NCI-H748 (cell line): ENCODE measurements around the gene RECQL.
"Not testable (repeated sequence)": the region's sequence is repeated elsewhere in the genome, so short reads cannot be mapped to it uniquely, and the experiment has no call there.

Experiments used
- DNase-seq: peaks from one replicate; lab custom pipeline; 2025; ENCODE audit not compliant: unreplicated experiment; lab: John Stamatoyannopoulos, UW

Gene RECQL

DNA sequence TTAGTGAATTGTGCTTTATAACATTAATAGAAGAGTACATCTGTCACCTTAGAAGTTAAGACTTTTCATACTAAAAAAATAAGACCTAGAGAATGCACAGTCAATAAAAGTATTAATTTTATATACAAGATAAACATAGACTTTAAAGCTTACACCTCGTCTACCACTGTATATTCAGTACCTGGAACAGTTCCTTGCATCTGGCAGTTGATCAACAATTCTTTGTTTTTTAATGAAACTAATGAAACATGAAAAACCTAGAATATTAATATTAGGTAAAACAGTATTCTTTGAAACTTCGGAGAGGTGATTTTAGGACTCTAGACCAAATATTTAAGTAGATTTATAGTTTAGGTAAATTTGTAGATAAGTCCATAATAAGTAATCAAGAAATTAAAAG, 4.5 kb upstream of the RECQL start:
- DNase-seq = no peak

DNA sequence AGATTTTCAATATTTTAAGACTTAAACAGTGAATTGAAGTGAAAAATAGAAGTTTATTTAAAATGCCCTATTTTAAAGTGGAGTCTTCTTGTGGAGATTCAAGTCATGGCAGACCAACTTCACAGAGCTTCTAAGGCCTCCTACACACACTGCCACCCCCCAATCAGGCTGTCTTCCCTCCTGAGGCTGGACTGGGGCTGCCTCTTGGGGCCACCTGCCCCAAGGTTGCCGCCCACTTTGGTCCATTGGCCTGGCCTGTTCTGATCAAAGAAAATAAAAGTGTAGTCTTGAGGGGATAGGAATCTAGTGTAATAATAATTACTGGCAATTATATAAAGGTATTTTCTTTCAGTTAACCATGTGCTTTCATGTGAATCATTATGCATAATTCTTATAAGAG, 1.4 kb upstream of the RECQL start:
- DNase-seq = no peak

DNA sequence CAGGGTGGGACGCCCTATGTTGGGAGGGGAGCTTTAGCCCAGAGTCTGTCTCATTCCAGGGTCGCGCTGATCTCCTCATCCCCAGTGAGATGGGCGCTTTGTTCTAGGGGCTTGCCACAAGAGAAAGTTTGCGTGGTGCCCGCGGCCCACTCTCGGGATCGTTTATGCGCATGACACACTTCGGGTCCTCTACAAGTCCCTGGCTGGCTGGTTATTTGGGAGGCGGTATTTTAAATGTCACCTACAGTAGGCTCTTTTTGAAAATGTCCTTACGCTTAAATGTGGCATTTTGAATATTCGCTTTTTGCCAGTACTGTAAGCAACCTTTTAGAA, 695 bp upstream of the RECQL start:
- DNase-seq = peak; percentile 56

DNA sequence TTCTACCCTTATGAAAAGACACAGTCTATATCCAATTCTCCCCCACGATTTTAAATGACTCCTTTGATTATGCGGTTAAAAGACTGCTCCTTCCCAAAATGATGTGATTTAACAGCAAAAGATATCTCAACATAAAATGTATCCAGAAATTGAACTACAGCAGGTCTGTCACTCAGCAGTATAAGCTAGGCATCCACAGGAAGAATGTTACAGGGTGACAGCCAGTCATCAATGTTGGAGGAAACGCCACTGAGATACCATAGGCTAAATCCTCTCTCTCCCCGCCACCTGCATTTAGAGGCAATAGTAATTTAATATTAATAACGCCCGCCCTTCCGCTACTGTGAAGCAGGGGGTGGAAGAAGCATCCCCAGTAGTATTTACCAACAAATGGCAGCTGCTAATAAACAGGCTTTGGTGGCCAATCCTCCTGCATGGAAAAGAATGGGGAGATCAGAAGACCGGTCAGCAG, 613 bp downstream of the RECQL start:
- no peak for DNase-seq

DNA sequence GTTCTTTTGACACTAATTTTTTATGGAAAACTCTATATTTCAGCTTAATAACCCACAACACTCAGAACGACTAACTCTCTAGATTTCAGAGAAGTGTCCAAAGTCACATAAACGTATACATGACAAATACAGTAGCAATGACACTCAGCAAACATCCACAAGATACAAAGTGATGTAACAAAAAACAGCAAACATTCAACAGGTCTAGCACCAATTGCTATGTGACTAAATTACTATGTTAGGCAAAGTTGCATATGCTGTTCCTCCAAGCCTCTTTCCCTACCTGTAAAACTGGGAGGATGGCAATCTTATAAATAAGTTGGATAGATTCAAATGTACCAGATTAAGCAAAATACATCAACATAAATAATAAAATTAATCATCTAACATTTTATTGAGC, 1.7 kb downstream of the RECQL start:
- no peak for DNase-seq

DNA sequence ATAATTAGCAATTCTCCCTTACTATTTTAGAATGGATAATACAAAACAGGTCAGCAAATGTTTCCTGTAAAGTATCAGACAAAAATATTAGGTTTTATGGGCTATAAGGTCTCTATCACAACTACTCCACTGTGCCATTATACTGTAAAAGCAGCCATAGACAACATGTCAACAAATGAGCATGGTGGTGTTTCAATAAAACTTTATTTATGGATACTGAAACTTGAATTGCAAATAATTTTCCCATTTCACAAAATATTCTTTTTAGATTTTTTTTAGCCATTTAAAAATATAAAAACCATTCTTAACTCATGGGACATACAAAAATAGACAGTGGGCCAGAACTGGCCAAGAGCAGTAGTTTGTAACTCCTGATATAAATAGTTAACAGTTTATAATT, 15.4 kb downstream of the RECQL start:
- DNase-seq = no peak

DNA sequence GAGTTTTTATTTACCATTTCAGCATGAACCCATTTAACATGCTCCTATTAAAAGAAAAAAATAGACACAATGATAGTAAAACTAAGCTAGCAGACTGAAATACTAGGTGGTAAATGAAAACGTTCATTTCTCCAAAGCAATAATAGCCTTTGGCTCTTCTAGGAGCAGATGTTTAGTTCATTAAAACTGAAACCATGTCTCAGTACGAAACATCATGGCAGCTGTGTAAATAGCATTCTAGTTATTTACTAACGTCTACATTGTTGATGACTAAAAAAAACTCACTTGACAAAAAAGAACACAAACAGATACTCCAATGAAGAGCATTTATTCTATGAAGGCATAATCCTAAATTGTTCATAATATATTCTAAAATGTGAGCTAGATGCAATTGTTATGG, 17.9 kb downstream of the RECQL start:
- DNase-seq = peak; percentile 85

DNA sequence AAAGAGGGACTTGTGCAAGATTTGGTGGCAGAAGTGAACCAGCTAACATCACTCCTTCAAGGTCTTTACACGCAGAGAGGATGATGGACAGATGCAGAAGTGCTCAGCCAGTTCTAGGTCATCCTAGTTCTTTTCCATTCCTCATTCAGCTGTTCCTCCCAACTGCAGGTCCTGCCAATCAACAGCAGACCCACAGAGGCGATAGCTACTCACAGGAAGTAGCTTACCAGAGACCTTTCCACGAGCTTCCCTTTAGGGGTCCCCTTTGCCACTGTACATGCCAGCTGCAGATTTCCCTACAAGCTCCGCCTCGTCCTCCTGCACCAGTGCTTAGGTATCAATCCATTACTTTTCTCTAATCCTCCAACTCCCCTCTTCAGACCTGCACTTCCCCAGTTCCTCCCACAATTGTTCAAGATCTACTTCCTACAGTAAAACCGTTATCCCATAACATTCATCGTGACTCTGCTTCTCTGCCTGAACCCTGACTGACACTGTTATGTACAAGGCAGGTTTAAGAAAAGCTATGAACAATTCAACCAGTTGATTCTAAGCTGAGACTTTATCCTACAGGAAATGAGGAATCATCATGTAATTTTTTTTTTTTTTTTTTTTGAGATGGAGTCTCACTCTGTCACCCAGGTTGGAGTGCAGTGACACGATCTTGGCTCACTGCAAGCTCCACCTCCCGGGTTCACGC, 22.5 kb downstream of the RECQL start:
- no peak for DNase-seq

DNA sequence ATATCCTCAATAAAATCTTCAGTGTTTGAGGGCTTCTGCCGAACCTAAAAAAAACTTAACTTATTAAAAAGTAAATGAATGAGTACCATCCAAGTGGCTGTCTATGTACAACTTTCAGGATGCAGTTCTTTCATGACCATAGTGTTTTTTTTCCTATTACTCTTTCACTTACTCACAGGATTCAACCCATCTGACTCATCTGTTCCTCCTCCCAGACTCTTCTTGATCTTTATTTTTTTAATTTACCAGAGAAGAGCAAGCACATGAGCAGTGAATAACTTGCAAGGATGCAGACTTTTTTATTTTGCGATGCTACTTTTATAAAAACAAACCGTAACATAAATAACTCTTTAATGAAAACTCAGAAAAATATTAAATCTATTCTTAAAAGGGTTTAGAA, 24.5 kb downstream of the RECQL start:
- DNase-seq = no peak

DNA sequence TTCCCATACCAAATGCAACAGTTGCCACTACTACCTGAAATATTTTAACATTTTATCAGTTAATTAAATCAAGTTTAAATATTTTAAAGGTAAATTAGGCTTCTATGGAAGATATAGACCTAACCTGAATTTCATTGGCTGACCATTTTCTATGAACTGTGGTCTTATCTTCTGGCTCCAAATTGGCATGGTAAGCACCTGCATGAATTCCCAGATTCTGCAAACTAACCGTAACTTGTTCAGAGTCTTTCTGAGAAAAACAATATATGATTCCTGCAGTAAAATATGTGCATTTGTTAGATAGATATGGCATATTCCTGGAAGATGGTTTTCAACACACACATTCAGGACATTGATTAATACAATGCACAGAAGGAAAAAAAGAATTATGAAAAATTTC, 25.9 kb downstream of the RECQL start:
- no peak for DNase-seq

DNA sequence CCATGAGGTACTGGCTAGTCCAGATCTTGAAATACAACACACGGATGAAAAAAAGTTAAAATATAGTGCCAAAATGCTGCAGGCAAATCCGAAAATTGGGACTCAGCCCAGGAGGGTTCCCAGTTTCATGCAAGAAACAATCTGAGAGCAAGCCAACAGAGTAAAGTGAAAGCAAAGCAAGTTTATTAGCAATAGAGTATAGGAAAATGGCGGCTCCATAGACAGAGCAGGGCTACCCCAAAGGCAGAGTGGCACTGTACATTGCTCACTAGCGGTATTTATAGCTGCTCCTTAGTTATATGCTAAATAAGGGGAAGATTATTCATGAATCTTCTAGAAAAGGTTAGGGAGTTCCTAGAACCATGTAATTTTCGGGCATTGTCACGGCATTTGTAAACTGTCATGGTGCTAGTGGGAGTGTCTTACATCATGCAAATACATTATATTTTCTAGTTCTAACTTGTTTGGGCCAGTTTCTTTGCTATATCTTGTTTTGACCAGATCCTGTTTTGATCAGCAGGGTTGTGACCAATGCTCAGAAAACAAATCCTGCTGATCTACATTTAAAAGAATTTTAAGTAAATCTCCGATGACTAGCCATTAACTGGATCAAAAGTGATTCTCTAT, 29.1 kb downstream of the RECQL start:
- DNase-seq = no peak

DNA sequence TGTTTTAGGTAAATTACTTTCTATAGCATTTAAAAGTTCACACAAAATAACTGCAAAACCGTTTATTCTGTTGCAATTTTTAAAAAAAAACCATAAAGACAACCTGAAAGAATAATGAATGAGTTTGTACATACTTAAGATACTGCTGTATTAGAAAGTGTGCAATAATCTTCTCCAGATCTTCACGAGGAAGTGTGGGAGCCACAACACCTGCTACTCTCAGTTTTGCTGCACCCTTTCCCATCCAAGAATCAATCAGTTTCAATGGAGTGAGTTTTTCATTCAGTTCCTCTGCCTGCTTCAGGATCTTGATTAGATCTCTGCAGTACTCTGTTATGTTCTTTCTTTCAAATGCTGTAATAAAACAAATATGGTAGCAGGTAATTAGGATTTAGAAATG, 30.1 kb downstream of the RECQL start:
- no peak for DNase-seq

DNA sequence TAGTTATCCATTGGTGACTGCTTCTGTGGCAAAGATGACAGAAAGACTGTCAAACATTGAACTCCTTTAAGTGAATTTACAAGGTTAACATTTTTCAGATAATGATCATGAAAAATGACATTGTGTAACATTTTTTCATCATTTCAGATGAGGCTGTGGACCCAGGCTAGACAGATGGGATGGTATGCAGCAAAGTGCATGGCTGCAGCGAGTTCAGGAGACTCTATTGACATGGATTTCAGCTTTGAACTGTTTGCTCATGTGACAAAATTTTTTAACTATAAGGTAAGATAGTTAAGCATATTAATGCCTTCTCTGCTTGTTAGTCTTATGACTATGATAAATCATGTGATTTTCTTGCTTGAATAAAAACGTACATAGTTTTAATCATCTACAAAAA, 34.1 kb downstream of the RECQL start:
- DNase-seq = not testable (repeated sequence)

DNA sequence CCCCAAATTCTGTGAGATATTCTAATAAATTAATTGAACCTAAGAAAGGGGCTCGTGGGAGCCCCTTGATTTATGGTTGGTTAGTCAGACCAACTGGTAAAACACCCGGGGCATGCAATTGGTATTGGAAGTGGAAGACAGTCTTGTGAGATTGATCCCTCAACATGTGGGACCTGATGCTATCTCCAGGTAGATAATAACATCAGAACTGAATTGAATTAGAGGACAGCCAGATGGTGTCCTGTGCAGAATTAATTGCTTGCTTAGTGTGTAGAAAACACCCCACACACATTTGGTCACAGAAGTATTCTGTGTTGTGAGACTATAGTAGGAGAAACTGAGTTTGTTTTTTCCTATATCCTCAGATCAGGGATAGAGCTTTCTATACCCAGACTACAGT, 42.0 kb downstream of the RECQL start:
- no peak for DNase-seq

DNA sequence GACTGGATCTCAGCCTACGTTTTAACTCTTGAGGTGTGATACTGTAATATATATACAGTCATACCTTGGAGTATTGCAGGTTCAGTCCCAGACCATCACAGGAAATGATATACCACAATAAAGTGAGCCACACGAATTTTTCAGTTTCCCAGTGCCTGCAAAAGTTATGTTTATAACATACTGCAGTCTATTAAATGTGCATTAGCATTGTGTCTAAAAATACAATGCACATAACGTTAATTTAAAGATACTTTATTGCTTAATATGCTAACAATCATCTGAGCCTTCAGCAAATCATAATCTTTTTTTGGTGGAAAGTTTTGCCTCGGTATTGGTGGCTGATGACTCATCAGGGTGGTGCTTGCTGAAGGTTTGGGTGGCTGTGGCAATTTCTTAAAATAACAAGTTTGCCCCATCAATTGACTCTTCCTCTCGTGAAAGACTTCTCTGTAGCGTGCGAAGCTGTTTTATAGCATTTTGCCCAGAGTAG, 45.1 kb downstream of the RECQL start:
- no peak for DNase-seq

DNA sequence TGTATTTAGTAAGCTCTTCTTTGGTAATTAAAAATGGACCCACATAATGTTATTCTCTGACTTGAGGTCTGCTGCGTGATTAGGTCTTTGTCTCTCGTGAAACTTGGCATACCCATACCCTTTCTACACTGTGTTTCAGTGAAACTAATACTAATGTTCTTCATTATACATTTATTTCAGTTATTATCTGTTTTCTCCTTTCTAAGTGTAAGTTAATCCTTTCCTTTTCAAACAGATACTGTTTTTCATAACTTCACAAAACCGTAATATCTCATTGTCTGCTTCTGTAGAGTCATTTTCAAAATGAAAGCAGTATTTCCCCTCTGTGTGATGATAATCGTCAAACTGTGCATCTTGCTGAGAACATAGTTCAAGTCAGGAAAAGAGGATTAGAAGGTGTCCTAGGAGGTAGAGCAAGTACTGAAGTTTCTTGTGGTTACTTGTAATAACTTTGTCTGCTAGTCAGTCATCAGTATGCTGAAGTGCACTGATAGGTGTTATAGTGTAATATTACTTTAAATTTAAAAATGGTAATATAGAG, 48.1 kb downstream of the RECQL start:
- no peak for DNase-seq

DNA sequence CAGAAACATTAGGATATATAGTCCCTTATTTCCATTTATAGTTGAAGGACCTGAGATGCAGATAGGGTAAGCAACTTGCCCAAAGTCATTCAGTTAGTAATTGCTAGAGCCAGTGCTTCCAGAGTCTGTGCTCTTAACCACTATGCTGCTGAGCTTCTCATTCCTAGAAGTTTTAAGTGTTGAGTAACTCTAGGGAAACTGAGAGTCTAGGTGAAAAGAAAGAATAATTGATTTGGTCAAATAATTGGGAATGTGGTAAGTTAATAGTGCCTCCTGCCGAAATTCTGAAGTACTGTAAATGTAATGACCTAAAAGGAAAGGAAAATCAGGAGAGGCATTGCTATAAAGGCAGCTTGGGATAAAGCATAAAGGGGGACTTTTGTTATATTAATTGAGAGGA, 49.9 kb downstream of the RECQL start:
- no peak for DNase-seq

DNA sequence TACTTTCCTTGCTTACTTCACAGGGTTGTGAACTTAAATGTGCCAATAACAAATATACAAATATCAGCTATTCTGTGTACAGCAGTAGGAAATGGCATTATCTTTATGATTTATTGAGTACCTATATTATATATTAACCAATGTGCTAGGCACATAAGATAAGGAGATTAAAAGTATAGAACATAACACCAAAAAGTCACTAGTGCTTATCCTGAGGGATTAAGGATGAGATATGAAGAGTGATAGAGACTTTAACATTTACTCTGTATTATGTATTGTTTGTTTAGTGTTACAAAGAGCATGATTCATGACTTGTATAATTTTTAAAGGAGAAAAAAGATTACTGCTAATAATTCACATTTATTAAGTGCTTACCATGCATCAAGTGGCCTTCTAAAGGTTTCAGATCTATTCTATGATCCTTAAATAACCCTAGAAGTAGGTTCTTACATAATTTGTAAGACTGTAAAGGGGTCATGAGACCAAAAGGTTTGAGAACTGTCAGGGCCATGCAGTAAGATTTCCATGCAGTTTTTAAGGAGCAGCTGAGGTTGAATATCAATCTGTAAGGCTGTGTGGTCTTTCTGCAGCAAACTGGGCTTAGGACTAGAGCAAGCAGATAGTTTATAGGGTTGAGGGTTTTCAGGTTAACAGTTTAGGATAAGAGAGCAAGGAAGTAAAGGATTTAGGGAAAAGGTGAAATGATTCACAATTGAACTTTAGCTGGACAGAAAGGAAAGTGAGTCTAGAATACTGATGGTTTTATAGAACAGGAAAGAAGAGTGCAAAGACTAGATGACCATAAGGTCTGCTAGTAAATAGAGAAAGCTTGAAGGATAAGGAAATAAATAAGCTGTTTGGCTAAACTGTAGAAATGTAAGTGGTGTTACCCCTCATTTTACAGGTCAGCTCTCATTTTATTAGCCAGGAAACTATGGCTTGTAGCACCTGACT, 57.0 kb downstream of the RECQL start:
- DNase-seq = no peak

DNA sequence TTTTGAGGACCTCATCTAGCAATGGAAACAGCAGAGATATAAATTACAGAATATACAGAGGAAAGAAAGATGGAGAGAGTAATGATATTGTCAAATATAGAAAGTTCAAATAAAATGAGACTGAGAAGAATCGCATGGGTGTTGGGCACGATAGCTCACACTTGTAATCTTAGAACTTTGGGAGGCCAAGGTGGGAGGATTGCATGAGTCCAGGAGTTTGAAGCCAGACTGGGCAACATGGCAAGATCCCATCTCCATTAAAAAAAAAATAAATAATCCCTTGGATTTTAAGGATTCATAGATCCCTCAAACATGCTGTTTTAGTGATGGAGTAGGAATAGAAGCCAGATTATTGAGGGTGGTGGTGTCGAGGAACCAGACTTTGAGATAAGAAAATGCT, 62.1 kb downstream of the RECQL start:
- no peak for DNase-seq

DNA sequence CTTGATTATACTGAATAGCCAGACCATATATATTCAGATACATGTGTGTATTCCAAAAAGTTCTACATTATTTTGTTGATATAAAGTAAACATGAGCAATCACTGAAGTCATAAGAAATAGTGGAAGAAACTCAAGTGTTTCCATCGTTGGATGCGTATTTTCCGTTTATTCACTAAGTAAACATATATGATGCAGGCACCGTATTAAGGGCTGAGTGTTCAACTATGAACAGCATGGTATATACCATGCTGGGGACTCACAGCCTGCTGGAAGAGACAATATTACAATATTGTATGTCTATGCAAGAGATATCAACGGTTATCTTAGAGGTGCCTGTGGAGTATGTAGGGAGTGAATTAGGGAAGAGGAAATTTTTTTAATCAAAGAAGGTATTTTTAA, 62.8 kb downstream of the RECQL start:
- DNase-seq = peak; percentile 14

DNA sequence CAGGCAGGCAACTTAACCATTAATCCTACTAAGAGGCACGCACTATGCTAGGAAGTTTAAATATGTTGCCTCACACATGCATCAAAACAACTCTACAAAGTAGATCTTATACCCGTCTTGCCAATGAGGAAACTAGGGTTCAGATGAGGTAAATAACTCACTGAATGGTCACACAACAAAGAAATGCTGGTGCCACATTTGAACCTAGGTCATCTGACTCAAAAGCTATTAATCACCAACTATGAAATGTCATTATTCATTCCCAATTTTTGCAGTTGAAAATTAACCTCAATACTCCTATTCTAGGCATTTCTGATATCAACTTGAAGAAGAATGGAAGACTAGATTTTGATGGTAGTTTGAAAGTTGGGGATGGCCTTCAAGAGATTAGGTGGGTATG, 66.7 kb downstream of the RECQL start:
- DNase-seq = no peak

DNA sequence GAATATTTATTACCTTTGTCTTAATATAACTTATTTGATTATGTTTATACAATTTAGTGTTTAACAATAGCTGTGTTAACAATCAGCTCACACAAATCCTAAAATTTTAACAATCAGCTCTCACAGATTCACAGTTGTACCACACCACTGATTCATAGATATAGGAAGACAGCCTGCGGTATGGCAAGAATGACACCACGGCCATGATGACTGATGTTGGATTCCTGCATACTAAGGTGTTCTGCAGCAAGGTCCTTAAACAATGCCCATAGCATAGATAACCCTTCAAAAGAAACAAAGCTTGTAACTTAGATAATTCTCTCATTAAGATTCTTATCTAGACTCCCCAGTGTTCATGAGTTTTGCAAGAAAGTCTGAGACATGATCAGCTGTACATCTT, 67.9 kb downstream of the RECQL start:
- no peak for DNase-seq
